Common myeloid progenitor, CD34-positive (primary cell): ENCODE measurements around the gene PLEKHA6.
A peak's percentile ranks its signal among the peaks of the same experiment; 100 is the strongest.

Experiments
- CTCF ChIA-PET: fragments of 350-600 bp; sonication (Branson Sonifier 250); formaldehyde crosslinking; loops from one replicate; lab custom pipeline; 2021; ENCODE audit warnings: antibody characterized with exemption; lab: Charles Lee
- POLR2A ChIA-PET: fragments of 350-600 bp; sonication (Branson Sonifier 250); formaldehyde crosslinking; loops from one replicate; lab custom pipeline; 2021; ENCODE audit warnings: antibody characterized with exemption; lab: Charles Lee
- DNase-seq, 3 donors: peaks; one replicate each; pipeline versions ENCODE4 v3.0.0 to v3.0.0-alpha.2; 2013
- H3K27ac ChIP-seq, 2 experiments: 1 replicate in 1 of 2; 2 replicates in 1 of 2; pipeline ENCODE4 v1.7.0; 2013; ENCODE audit warnings: inconsistent platforms in 2 of 2, low read length in 2 of 2, mild to moderate bottlenecking in 2 of 2, low read depth in 1 of 2, moderate library complexity in 1 of 2; ENCODE audit not compliant: severe bottlenecking in 2 of 2, insufficient read depth in 1 of 2, poor library complexity in 1 of 2
- H3K27me3 ChIP-seq, 5 experiments: replicated peaks in 2 of 5; 1 replicate in 3 of 5; 2 replicates in 2 of 5; pipeline versions ENCODE4 v1.6.1 to v1.7.0; 2013; ENCODE audit warnings: low read length in 4 of 5, mild to moderate bottlenecking in 2 of 5, moderate library complexity in 2 of 5, inconsistent platforms in 1 of 5; ENCODE audit not compliant: insufficient read depth in 5 of 5, control insufficient read depth in 4 of 5
- H3K36me3 ChIP-seq, 4 experiments: 1 replicate in 2 of 4; 2 replicates in 2 of 4; pipeline versions ENCODE4 v1.6.1 to v1.7.0; 2013; ENCODE audit warnings: low read length in 3 of 4, control low read depth in 1 of 4, mild to moderate bottlenecking in 1 of 4; ENCODE audit not compliant: control insufficient read depth in 4 of 4, insufficient read depth in 4 of 4
- H3K4me1 ChIP-seq, 4 experiments: 1 replicate in 3 of 4; 2 replicates in 1 of 4; pipeline versions ENCODE4 v1.6.1 to v1.7.1; 2013; ENCODE audit warnings: low read length in 3 of 4, mild to moderate bottlenecking in 3 of 4, control low read depth in 1 of 4, inconsistent platforms in 1 of 4, moderate library complexity in 1 of 4; ENCODE audit not compliant: control insufficient read depth in 4 of 4, insufficient read depth in 4 of 4; ENCODE audit errors: control extremely low read depth in 1 of 4
- H3K4me3 ChIP-seq, 7 experiments: 1 replicate in 4 of 7; 2 replicates in 3 of 7; pipeline versions ENCODE4 v1.5.1 to v1.7.0; 2013; ENCODE audit warnings: mild to moderate bottlenecking in 7 of 7, low read length in 6 of 7, moderate library complexity in 6 of 7, inconsistent platforms in 2 of 7, low read depth in 2 of 7, control low read depth in 1 of 7; ENCODE audit not compliant: insufficient read depth in 4 of 7, control insufficient read depth in 1 of 7; ENCODE audit errors: extremely low read depth in 1 of 7
- H3K9me3 ChIP-seq, 5 experiments: 1 replicate in 4 of 5; 2 replicates in 1 of 5; pipeline versions ENCODE4 v1.6.1 to v1.7.1; 2013; ENCODE audit warnings: low read length in 4 of 5, mild to moderate bottlenecking in 2 of 5, inconsistent platforms in 1 of 5, low read depth in 1 of 5, moderate library complexity in 1 of 5; ENCODE audit not compliant: control insufficient read depth in 4 of 5, insufficient read depth in 2 of 5; ENCODE audit errors: control extremely low read depth in 1 of 5
- WGBS: methylation state at CpG from one replicate; pipeline ENCODE4 v1.1.5; 2013; ENCODE audit not compliant: insufficient coverage; 5-methylcytosine and 5-hydroxymethylcytosine counted together

PLEKHA6 gene

DNA sequence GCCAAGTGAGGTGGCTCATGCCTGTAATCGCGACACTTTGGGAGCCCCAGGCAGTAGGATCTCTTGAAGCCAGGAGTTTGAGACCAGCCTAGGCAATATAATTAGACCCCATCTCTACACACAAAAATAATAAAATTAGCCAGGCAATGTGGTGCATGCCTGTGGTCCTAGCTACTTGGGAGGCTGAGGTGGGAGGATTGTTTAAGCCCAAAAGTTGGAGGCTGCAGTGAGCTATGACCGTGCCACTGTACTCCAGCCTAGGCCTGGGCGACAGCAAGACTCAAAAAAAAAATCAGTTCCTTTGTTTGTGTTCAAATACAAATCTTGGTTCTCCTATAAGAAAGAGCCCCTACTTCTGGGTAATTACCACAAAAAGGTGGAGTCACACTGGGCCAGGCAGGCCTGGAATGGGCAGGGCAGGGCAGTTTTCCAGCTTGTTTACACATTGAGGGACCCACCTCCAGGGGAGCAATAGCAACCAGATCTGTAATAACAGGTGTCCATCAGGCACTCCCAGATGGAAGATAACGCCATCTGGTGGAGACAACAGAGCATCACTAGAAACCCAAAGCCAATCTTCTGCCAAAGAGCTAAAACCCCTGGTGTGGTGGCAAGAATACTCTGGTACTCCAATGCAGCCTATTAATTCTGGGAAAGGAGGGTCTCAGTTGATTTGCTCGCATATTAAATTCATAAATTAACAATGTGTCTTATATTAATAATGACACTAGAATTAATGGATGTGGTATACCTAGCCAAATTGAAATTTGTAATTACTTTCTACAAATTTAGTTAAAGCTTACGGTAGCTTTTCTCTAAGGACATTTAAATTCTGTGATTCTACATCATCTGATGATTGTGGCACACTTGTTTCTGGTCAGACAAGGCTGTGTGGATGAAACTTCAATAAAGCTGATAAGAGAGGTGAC is 38.7 kb upstream of the PLEKHA6 start:
- Histone ChIP-seq H3K27ac (no peak overlapping the region), H3K4me3 (no peak overlapping the region), H3K36me3 (peaks cover 2 to 41% (median 21%) of the 10 kb centered on the region in 4 experiments), H3K27me3 (no peaks in the 10 kb centered on the region), H3K4me1 (peaks cover 0 to 2% (median 0%) of the 10 kb centered on the region in 4 experiments), H3K9me3 (no peaks in the 10 kb centered on the region)
- WGBS, result 83% methylated on average over 3 of the region's 7 CpGs
- peak; percentile 89 to 90 (median 90) for DNase-seq
- ChIA-PET POLR2A (interaction anchor here (1.2 kb wide), 1 partner anchor 11 kb away, joined by 3 read pairs; no protein-coding TSS in a partner anchor), CTCF (interaction anchor here (0.7 to 3.1 kb wide), 42 partner anchors 9 to 537 kb away, joined by 3 to 40 read pairs (median 5); partner anchors contain the start of genes GOLT1A, PLEKHA6 and SNRPE)

- CTCF ChIA-PET, result interaction anchor here (1.0 to 3.8 kb wide), 5 partner anchors 15 to 180 kb away, joined by 3 to 24 read pairs (median 4); no protein-coding TSS in a partner anchor
- H3K36me3 ChIP-seq, result peaks cover 2 to 33% (median 15%) of the 10 kb centered on the region in 4 experiments
- DNase-seq, result no peak
- POLR2A ChIA-PET, result interaction anchor here (0.6 kb wide), 1 partner anchor 10 kb away, joined by 3 read pairs; no protein-coding TSS in a partner anchor
- no peak overlapping the region for H3K4me3 ChIP-seq
- H3K27ac ChIP-seq, result no peak overlapping the region
- peaks cover 0 to 8% (median 4%) of the 10 kb centered on the region in 4 experiments for H3K4me1 ChIP-seq
- no peaks in the 10 kb centered on the region for H3K9me3 ChIP-seq
- no peaks in the 10 kb centered on the region for H3K27me3 ChIP-seq
- WGBS, result 80% methylated on average over 1 of the region's 4 CpGs
Observed at GRCh38 chr1:204396015-204396583, 36.4 kb upstream of the PLEKHA6 start.

DNA sequence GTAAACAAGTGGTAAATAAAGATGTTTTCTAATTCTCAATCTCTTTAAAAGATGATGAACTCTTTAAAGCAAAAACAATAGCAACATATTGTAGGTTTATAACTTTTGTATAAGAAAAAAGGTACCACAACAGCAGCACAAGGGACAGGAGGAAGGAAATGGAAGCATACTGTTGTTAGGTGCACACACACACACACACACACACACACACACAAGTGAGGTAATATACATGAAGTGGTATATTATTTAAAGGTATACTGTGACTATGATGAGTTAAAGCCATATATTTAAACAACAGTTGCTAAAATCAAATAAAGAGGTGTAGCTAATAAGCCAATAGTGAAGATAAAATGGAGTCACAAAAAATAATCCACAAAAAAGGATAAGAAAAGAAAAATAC is 31.9 kb upstream of the PLEKHA6 start:
- H3K27ac ChIP-seq, result no peak overlapping the region
- POLR2A ChIA-PET, result no interaction called here
- peaks cover 6 to 15% (median 10%) of the 10 kb centered on the region in 4 experiments for H3K4me1 ChIP-seq
- DNase-seq, result no peak
- CTCF ChIA-PET, result interaction anchor here (0.7 to 0.9 kb wide), 2 partner anchors 13 to 16 kb away, joined by 3 read pairs; no protein-coding TSS in a partner anchor
- H3K4me3 ChIP-seq, result no peak overlapping the region
- no peaks in the 10 kb centered on the region for H3K36me3 ChIP-seq
- H3K9me3 ChIP-seq, result no peaks in the 10 kb centered on the region
- H3K27me3 ChIP-seq, result no peaks in the 10 kb centered on the region

GRCh38 chr1:204390751-204391466 is 31.2 kb upstream of the PLEKHA6 start:
- Histone ChIP-seq H3K36me3 (no peaks in the 10 kb centered on the region), H3K4me3 (peak overlapping the region in 2 of 7 experiments; percentile 11 to 23), H3K4me1 (peaks cover 8 to 18% (median 12%) of the 10 kb centered on the region in 4 experiments), H3K27ac (peak overlapping the region in 1 of 2 experiments; percentile 6), H3K27me3 (no peaks in the 10 kb centered on the region), H3K9me3 (no peaks in the 10 kb centered on the region)
- ChIA-PET CTCF (interaction anchor here (0.6 to 1.3 kb wide), 5 partner anchors 12 to 125 kb away, joined by 3 to 6 read pairs (median 3); no protein-coding TSS in a partner anchor), POLR2A (interaction anchor here (0.7 kb wide), 1 partner anchor 43 kb away, joined by 3 read pairs; no protein-coding TSS in a partner anchor)
- peak in 2 of 3 donors; percentile 45 to 60 for DNase-seq
- WGBS, result 10% methylated on average over 2 of the region's 4 CpGs

DNA sequence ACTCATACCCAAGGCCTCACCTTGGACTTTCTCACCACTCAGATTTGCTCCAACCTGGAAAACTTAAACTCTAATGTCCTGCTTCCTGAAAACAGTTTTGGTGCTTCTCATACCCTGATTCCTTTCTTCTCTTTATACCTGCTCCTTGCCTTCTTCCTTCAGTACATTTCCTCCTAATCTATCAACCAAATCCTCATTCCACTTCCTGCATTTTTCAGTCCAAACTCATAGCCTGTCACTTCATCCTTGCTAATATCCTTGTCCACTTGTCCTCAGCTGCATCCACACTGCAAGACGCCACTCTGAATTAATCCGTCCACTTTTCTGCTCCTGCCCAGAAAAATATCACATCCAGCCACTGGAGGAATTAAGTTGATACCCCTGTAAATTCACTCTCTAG is 26.0 kb upstream of the PLEKHA6 start:
- POLR2A ChIA-PET, result interaction anchor here (0.5 kb wide), 1 partner anchor 11 kb away, joined by 3 read pairs; no protein-coding TSS in a partner anchor
- no peaks in the 10 kb centered on the region for H3K36me3 ChIP-seq
- 95% methylated on average over 2 of the region's 2 CpGs for WGBS

DNA sequence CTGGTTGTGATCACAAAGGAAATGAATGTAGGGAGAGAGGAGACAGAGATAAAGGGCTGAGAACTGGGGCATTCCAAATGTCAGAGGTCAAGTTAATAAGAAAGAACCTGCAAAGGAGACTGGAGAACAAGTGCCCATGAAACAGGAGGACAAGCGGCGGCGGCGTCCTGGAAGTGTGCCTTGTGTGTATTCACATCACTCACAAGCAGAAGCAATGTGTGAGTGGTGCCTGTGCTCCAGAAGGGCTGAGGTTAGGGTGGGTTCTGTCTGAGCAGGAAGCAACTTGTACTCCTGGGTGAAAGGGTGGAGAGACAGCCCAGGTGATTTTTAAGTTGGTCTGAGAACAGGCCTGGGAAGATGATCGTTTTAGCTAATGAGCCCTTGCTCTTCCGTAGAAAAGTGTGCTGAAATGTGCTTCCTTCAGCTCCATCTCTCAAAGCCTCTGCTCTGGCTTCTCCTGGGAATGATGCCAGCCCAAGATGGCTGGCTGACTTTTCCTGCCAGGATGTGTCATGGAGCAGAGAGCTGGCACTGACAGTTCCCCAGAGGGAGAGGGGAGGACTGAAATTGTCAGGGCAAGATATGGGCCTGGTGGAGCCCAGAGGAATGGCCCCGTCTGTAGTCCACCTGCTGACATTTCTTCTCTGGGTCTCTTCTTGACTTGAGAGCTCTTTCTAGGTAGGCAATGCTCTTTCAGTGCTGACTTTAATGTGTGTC is 25.1 kb upstream of the PLEKHA6 start:
- Histone ChIP-seq H3K27me3 (no peaks in the 10 kb centered on the region), H3K9me3 (no peaks in the 10 kb centered on the region), H3K27ac (no peak overlapping the region), H3K4me3 (no peak overlapping the region), H3K36me3 (no peaks in the 10 kb centered on the region), H3K4me1 (peaks cover 5 to 14% (median 10%) of the 10 kb centered on the region in 4 experiments)
- POLR2A ChIA-PET, result no interaction called here
- CTCF ChIA-PET, result interaction anchor here (1.1 to 2.3 kb wide), 5 partner anchors 13 to 126 kb away, joined by 3 to 13 read pairs (median 3); no protein-coding TSS in a partner anchor
- no peak for DNase-seq
- 76% methylated on average over 2 of the region's 7 CpGs for WGBS

More for the DNA sequence above, 26.0 kb upstream of the PLEKHA6 start:
- H3K27ac ChIP-seq, result no peak overlapping the region
- H3K27me3 ChIP-seq, result no peaks in the 10 kb centered on the region
- H3K4me3 ChIP-seq, result no peak overlapping the region
- no peaks in the 10 kb centered on the region for H3K9me3 ChIP-seq
- CTCF ChIA-PET, result interaction anchor here (1.0 to 2.3 kb wide), 5 partner anchors 13 to 127 kb away, joined by 3 to 13 read pairs (median 3); no protein-coding TSS in a partner anchor
- DNase-seq, result no peak
- H3K4me1 ChIP-seq, result peaks cover 6 to 19% (median 12%) of the 10 kb centered on the region in 4 experiments
